K562 treated with DMSO at 1 percent for 12 hours (cell line): Measurements from ENCODE around the gene ZNF267. TPM values are rescaled to one million over a fixed set of nuclear protein-coding genes. Genes with fewer than 3 reads are reported as not detected.

Experiments
- total RNA-seq: library from RNA; unstranded; fragments of 300-600 nt; gene quantifications from 2 replicates; pipeline ENCODE4 v1.2.3, GENCODE V29; 2022; ENCODE audit not compliant: insufficient read depth

ZNF267 gene
- 5.9 and 12.5 TPM in 2 replicates for total RNA-seq

GRCh38 chr16:31873556-31874365, at the start of gene ZNF267:
ZNF267 (plus strand) TSS chr16:31873807; CDS start chr16:31873967, 160 bp downstream.

